GM12892 (cell line): Measurements from ENCODE around the gene GPR15.
A peak's percentile ranks its signal among the peaks of the same experiment; 100 is the strongest.
"Not testable (repeated sequence)": the region's sequence is repeated elsewhere in the genome, so short reads cannot be mapped to it uniquely, and the experiment has no call there.

Experiments used
- DNase-seq: peaks from one replicate; pipeline ENCODE4 v3.0.0; 2011; ENCODE audit not compliant: insufficient read length
- FAIRE-seq: peaks from 2 replicates; lab custom pipeline; 2011; peaks lifted over from hg19 to GRCh38; lab: Jason Lieb, UNC
- POLR2A ChIP-seq: IDR thresholded peaks from 2 replicates; pipeline ENCODE4 v1.6.1; 2011; ENCODE audit warnings: low read depth, low read length, control low read depth
- POLR2AphosphoS5 ChIP-seq: IDR thresholded peaks from 2 replicates; pipeline ENCODE4 v1.6.1; 2011; ENCODE audit warnings: low read depth, low read length, control low read depth
- TAF1 ChIP-seq: IDR thresholded peaks from 2 replicates; pipeline ENCODE4 v1.6.1; 2011; ENCODE audit warnings: low read depth, mild to moderate bottlenecking, control low read depth, low read length, borderline replicate concordance

The GPR15 gene

DNA sequence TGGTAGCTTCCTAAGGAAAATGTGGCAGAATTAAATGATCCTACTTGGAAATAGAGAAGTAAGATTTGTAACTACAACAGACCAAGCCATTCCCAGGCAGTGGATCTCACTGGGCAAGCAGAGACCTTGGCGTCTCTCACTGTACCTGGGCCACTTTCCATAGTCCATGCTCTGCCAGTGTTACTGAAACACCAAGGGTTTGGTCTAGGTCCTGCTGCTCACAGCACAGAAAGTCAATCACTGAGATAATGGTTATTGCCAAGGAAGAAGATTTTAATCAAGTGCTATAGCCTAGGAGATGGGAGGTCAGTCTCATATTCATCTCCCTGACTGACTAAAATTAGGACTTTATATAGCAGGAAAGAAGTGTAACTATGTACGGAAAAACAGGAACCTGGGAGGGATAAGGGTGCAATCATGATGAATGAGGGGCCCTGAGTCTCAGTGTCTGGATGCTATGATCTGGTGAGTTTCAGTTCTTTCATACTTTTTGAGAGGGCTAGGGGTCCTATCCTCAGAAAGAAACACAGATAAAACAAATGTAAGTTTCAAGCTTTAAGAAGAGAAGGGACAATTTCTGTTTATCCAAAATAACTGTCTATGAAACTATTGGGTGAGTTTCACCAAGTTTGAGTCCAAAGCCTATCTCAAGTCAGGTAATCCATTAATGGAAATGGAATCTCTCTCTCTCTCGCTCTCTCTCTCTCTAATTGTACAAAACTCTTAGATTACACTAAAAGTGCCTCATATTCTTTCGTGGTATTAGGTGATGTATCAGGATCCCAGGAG, 20.6 kb downstream of the GPR15 start:
- DNase-seq (no peak), FAIRE-seq (no peak)
- TF ChIP-seq POLR2A, result peak; percentile 53
- TF ChIP-seq TAF1, result no peak
- TF ChIP-seq POLR2AphosphoS5, result peak; percentile 77

DNA sequence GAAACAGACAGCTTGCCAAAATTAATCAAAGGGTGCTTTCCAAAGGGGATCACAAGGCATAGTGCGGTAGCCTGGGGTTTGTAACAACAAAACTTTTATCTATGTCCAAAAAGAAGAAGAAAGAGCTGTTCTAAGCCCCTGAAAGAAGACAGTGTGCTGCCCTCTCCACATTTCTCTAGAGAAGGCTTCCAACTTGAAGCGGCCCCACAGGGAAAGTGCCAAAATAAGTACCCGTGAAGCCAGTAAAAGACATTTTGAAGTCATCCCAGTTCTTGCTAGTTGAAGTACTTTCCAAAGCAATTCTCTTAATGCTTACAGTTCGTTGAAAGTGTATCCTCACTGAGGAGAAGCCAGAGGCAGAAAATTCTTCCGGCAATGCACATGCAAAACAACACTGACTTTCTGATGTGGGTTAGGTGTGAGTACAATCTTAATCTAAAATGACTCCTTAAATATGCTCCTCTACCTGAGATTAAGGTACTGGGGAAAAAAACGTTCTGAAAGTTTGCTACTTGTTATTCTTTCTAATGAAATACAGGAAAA, 21.3 kb downstream of the GPR15 start:
- FAIRE-seq, result no peak
- TF ChIP-seq POLR2A (peak; percentile 34; the same call in 1 of the 2 replicates), POLR2AphosphoS5 (peak; percentile 17), TAF1 (no peak)
- DNase-seq, result no peak

DNA sequence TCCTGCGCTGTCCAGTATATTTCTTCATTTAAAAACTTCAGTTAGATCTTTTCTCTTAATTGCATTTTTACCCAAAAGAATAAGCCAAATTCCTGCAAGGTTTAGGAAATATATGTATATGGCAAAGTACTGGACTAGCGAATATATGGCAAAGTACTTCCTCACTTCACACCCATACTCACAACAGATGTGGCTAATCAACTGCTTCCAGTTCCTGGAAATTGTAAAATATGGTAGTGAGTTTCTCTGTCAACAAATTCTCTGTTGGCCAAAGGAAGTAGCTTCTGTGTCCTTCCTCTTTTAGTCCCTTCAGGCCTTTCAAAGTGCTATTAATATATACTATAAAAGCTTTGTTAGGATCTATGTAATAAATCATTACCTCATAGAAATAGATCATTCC, 22.0 kb downstream of the GPR15 start:
- DNase-seq (no peak), FAIRE-seq (peak; percentile 65)
- TF ChIP-seq POLR2AphosphoS5, result no peak
- TF ChIP-seq POLR2A, result peak; percentile 33; the same call in 1 of the 2 replicates

DNA sequence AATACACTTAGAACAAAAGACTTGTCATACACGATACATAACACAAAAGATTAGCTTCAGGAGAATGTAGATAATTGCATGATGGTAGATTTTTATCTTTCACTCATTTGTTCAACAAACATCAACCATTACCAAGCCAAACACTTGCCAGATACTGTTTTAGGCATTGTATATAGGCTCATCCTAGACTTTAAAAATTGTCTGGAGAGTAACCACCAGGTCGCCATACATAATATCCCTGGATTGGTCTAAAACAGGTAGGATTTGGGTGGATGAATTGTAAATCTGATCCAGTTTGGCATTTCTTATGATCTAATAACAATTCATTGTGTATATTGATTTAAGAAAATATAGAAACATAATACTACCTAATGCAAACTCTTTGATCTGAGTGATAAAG, 22.8 kb downstream of the GPR15 start:
- DNase-seq (no peak), FAIRE-seq (no peak)

DNA sequence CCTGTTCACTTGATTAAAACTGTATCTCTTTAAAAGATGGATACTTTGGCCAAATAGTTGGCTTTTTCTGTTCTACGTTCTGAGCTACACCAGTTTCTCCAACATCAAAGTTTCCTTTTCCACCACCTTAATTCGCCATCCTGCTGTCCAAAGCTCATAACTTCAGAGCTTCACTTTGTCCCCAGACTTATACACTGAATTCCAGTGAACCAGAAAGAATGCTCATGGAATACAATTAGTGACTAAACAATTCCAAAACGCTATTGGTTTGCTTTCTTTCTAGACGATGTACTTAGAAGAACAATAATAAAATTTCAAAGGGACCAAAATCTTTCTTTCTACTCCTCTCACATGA, 23.2 kb downstream of the GPR15 start:
- DNase-seq, result no peak
- peak; percentile 70 for FAIRE-seq
- peak; percentile 56; the same call in 1 of the 2 replicates for TF ChIP-seq POLR2A
- TF ChIP-seq TAF1, result no peak
- TF ChIP-seq POLR2AphosphoS5, result peak; percentile 53; the same call in 1 of the 2 replicates

More for the DNA sequence above, 22.8 kb downstream of the GPR15 start:
- TF ChIP-seq TAF1 (no peak), POLR2A (peak; percentile 54), POLR2AphosphoS5 (peak; percentile 82)

DNA sequence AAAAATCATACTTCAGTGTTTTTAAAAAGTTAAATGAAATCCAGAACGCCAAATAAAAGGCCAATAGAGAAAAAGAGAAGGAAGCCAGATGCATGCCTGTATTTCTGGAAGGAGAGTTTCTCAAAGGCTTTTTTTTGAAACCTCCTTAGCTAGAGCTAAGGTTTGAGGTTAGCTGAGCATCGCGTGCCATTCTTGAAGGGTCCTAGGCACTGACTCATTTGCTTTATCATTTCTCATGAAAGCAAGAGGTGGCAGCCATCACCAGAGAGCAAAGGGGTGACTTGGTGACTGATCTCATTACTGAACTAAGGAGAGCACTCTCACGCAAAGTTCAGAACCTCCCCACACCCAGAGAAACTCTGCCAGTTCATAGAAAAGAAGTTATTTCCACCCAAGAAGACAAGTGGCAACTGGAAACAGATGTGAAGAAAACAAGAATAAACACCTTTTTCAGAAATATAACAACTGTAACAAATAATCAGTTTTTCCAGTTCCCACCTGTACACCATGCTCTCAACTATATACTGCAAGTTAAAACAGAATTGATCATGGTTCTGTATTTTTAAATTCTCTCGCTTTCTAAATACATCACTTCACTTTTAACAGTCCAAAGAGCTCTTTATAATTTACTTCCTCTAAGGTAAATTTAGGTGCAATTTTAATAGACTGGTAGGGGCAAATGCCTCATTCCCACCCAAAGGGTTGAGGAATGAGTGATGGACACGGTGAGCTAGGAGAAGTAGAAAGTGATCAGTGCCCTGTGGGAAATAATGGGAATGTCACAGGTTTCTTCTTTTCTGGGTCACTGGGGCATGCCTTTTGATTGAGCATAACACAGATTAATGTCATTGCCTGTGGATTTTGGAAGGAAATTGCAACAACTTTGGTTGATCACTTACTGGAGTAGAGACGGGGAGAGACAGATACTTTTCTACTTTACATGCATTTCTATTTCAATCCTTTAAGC, 24.7 kb downstream of the GPR15 start:
- FAIRE-seq, result peak; percentile 99
- TF ChIP-seq POLR2A (peak; percentile 52), TAF1 (peak; percentile 57; the same call in 1 of the 2 replicates), POLR2AphosphoS5 (peak; percentile 60)
- DNase-seq, result no peak

DNA sequence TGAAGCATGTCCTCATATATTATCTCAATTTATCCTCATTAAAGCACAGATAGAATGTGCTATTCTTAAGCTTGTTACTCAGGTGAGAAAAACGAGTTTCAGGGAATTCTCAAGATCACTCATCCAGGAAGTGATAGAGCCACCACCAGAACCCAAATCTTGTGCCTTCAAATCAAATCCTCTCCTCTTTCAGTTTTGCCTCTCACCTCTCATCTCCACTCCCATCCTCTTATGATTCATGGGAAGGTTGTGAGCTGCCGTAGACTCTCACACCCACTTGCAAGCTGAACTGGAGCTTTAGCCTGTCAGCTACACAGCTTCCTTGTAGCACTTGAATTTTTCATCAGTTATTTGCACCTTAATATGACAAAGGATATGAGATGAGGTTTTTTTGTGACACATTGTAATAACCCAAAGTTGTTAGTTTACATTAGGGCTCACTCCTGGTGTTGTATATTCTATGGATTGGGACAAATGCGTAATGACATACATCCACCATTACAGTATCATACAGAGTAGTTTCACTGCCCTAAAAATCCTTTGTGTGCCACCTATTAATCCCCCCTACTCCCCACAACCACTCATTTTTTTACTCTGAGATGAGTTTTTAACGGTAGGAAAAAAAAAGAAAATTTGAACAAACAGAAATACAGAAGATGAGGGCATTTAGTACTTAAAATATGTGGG, 25.7 kb downstream of the GPR15 start:
- no peak for DNase-seq
- FAIRE-seq, result no peak
- peak; percentile 77 for TF ChIP-seq POLR2A
- TF ChIP-seq TAF1, result no peak
- peak; percentile 85; the same call in 1 of the 2 replicates for TF ChIP-seq POLR2AphosphoS5

DNA sequence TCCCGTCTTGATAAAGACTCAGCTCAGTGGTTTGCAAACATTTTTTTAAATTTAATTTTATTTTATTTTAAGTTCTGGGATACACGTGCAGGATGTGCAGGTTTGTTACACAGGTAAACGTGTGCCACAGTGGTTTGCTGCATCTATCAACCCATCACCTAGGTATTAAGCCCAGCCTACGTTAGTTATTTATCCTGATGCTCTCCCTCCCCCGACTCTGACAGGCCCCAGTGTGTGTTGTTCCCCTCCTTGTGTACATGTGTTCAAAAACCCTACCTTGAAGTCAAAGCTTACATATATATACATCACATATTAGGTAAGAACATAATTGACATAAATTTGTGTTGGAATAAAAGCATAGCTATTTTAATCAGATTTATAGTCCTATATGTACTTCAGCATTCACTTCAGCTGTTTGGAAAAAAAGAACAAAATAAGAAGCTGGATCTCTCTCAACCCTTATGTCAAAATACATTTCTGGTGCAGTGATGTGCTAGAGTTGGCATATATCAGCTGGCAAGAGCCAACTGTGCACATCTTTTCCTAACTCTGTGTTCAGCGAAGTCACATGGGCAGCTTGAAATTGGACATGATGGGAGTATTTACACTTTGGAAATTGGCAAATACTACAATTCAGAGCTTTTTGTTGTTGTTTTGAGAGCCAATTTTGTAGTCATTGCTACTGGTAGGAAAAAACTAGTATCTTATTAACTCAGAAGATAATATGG, 26.5 kb downstream of the GPR15 start:
- FAIRE-seq, result peak; percentile 69
- TF ChIP-seq POLR2AphosphoS5 (no peak), TAF1 (no peak), POLR2A (no peak; the same call in 1 of the 2 replicates)
- DNase-seq, result no peak

DNA sequence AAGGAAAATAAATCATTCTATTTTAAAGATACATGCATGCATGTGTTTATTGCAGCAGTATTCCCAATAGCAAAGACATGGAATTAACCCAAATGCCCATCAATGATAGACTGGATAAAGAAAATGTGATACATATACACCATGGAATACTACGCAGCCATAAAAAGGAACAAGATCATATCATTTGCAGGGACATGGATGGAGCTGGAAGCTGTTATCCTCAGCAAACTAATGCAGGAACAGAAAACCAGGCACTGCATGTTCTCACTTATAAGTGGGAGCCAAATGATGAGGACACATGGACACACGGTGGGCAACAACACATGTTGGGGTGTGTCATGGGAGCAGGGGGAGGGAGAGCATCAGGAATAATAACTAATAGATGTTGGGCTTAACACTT, 28.0 kb downstream of the GPR15 start:
- not testable (repeated sequence) for DNase-seq, FAIRE-seq

DNA sequence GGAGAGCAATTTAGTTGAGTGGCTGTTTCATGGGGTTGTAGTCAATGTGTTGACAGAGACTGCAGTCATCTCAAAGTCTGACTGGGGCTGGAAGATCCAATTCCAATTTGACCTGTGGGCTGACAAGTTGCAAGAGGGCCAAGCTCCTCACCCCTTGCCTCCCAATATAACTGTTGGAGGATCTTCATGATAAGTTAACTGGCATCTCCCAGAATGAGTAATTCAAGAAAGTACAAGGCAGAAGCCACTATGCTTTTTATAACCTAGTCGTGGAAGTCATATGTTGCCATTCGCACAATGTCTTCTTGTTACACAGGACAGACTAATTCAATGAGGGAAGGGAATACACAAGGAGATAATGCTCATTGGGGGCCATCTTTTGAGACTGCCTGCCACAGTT, 29.1 kb downstream of the GPR15 start:
- TF ChIP-seq TAF1, result peak; percentile 50; the same call in 1 of the 2 replicates
- TF ChIP-seq POLR2A, result peak; percentile 69
- TF ChIP-seq POLR2AphosphoS5, result peak; percentile 66; the same call in 1 of the 2 replicates
- FAIRE-seq (peak; percentile 83), DNase-seq (no peak)
